Activated CD4-positive, alpha-beta T cell treated with anti-CD3 and anti-CD28 coated beads, Interleukin-2, amount 10 ng/mL, durations not matched to agents 7 days and 5 days (primary cell): ENCODE data around the gene CCDC136. TPM values are rescaled to one million over a fixed set of nuclear protein-coding genes. Genes with fewer than 3 reads are reported as not detected.

ENCODE experiments used
- CTCF ChIA-PET: fragments of 350-600 bp; sonication (Branson Sonifier 250); formaldehyde crosslinking; loops from one replicate; lab custom pipeline; 2021; ENCODE audit warnings: antibody characterized with exemption; lab: Charles Lee
- POLR2A ChIA-PET: fragments of 350-600 bp; sonication (Branson Sonifier 250); formaldehyde crosslinking; loops from one replicate; lab custom pipeline; 2021; ENCODE audit warnings: antibody characterized with exemption; lab: Charles Lee
- DNase-seq: peaks from one replicate; pipeline ENCODE4 v3.0.0-alpha.2; 2020
- H3K27ac Mint-ChIP-seq: one replicate; pipeline ENCODE4 v1.8.0; 2021; ENCODE audit warnings: mild to moderate bottlenecking, moderate library complexity, mixed read lengths
- H3K27me3 Mint-ChIP-seq: one replicate; pipeline ENCODE4 v1.8.0; 2021; ENCODE audit warnings: mixed read lengths
- H3K36me3 Mint-ChIP-seq: one replicate; pipeline ENCODE4 v1.8.0; 2021; ENCODE audit warnings: low read depth, mixed read lengths
- H3K4me1 Mint-ChIP-seq: one replicate; pipeline ENCODE4 v1.8.0; 2021; ENCODE audit warnings: mixed read lengths
- H3K4me3 Mint-ChIP-seq: one replicate; pipeline ENCODE4 v1.8.0; 2021; ENCODE audit warnings: mild to moderate bottlenecking, moderate library complexity, mixed read lengths
- H3K9me3 Mint-ChIP-seq: one replicate; pipeline ENCODE4 v1.8.0; 2021; ENCODE audit warnings: mixed read lengths
- total RNA-seq, 2 experiments: library from RNA; stranded (reverse); gene quantifications; one replicate each; pipeline ENCODE4 v1.2.3, GENCODE V29; 2021

CCDC136 gene
- total RNA-seq, 2 experiments from 2014 or later, result 5.1 to 6.8 TPM

DNA sequence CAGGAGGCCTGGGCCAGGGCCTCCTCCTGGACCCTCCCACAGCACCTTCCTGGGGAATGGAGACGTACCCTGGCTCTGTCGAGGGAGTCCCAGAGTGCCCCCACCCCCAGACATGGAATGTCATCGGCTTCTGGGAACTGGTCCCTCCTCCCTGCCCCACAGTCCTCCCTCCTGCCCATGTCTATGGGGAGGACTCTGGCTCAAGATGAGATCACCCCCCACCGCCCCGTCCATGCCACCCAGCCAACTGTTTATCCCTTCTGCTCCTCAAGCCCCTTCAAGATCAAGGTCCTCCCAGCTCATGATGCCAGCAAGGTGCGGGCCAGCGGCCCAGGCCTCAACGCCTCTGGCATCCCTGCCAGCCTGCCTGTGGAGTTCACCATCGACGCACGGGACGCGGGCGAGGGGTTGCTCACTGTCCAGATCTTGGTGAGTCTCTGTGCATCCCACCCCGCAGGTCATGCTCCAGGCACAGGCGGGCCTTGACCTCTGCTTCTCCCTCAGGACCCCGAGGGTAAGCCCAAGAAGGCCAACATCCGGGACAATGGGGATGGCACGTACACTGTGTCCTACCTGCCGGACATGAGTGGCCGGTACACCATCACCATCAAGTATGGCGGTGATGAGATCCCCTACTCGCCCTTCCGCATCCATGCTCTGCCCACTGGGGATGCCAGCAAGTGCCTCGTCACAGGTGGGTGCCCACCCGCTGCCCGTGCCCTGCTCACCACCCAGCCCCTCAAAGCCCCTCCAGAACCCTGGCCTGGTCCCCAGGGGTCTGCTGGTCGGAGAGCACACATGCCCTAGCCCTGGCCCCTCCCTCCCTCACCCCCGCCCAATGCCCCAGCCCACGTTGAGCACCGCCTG lies 56.8 kb downstream of the CCDC136 start:
- H3K36me3 Mint-ChIP-seq, result no peaks in the 10 kb centered on the region
- H3K4me1 Mint-ChIP-seq, result no peaks in the 10 kb centered on the region
- POLR2A ChIA-PET, result no interaction called here

DNA sequence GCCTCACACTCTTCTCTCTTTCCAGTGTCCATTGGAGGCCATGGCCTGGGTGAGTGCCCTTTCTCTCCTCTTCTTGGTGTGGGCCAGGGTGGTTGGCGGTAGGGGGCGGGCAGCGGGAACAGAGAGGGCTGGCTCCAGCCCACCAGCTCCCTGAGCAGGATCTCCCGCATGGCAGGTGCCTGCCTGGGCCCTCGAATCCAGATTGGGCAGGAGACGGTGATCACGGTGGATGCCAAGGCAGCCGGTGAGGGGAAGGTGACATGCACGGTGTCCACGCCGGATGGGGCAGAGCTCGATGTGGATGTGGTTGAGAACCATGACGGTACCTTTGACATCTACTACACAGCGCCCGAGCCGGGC lies 57.4 kb downstream of the CCDC136 start:
- DNase-seq, result no peak
- Mint-ChIP-seq H3K36me3 (no peaks in the 10 kb centered on the region), H3K4me1 (no peaks in the 10 kb centered on the region), H3K27me3 (no peaks in the 10 kb centered on the region), H3K4me3 (no peak overlapping the region), H3K27ac (no peak overlapping the region), H3K9me3 (no peaks in the 10 kb centered on the region)
- POLR2A ChIA-PET, result no interaction called here
- CTCF ChIA-PET, result no interaction called here

More for the DNA sequence above, 56.8 kb downstream of the CCDC136 start:
- no peak for DNase-seq
- Mint-ChIP-seq H3K4me3 (no peak overlapping the region), H3K9me3 (no peaks in the 10 kb centered on the region), H3K27me3 (no peaks in the 10 kb centered on the region), H3K27ac (no peak overlapping the region)
- CTCF ChIA-PET, result no interaction called here

DNA sequence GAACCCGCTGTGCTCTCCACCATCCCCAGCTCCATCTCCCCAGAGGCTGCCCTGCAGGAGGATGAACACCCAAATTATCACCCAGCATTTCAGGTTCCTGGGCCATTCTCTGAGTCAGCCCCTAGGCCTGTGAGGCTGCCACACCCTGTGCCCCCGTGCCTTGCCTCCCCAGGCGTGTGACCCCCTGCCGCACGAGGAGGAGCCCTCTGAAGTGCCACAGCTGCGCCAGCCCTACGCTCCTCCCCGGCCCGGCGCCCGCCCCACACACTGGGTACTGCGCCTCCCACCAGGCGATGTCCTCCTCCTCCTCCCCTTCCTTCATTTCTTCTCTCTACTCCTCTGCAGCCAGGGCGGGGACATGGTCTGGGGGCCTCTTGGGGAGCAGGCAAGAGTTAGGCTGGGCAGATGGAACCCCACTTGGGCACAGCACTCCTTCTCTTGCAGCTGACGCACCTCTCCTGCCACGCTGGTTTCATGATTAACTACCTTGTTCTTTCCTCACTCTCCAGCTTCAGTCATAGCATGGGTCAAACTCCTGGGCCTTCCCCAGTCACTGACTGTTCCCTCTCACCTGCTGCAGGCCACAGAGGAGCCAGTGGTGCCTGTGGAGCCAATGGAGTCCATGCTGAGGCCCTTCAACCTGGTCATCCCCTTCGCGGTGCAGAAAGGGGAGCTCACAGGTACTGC lies 58.2 kb downstream of the CCDC136 start:
- Mint-ChIP-seq H3K27me3 (no peaks in the 10 kb centered on the region), H3K27ac (no peak overlapping the region), H3K4me3 (no peak overlapping the region), H3K9me3 (no peaks in the 10 kb centered on the region), H3K36me3 (no peaks in the 10 kb centered on the region), H3K4me1 (no peaks in the 10 kb centered on the region)
- POLR2A ChIA-PET, result no interaction called here
- CTCF ChIA-PET, result interaction anchor here (0.5 kb wide), 1 partner anchor 14 kb away, joined by 5 read pairs; no protein-coding TSS in a partner anchor
- DNase-seq, result no peak

DNA sequence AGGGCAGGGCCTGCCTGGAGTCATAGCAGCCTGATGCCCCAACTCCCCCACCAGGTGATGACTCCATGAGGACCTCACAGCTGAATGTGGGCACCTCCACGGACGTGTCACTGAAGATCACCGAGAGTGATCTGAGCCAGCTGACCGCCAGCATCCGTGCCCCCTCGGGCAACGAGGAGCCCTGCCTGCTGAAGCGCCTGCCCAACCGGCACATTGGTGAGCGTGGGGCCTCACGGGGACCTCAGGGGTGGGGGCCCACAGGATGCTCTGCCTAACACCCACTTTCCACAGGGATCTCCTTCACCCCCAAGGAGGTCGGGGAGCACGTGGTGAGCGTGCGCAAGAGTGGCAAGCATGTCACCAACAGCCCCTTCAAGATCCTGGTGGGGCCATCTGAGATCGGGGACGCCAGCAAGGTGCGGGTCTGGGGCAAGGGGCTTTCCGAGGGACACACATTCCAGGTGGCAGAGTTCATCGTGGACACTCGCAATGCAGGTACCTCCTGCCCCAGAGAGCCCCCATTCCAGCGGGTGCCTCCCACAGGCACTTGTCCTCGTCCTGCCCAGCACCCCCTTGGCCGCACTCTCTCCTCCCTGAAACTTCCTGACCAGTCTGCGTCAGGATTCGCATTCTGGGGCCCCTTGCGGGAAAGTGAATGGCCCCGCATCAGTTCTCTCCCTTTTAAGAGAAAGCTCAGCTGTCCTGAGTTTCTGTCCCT lies 60.9 kb downstream of the CCDC136 start:
- H3K4me3 Mint-ChIP-seq, result no peak overlapping the region
- H3K27me3 Mint-ChIP-seq, result no peaks in the 10 kb centered on the region
- POLR2A ChIA-PET, result no interaction called here
- no peak for DNase-seq
- H3K36me3 Mint-ChIP-seq, result no peaks in the 10 kb centered on the region
- H3K4me1 Mint-ChIP-seq, result no peaks in the 10 kb centered on the region
- no peaks in the 10 kb centered on the region for H3K9me3 Mint-ChIP-seq
- CTCF ChIA-PET, result no interaction called here
- no peak overlapping the region for H3K27ac Mint-ChIP-seq

DNA sequence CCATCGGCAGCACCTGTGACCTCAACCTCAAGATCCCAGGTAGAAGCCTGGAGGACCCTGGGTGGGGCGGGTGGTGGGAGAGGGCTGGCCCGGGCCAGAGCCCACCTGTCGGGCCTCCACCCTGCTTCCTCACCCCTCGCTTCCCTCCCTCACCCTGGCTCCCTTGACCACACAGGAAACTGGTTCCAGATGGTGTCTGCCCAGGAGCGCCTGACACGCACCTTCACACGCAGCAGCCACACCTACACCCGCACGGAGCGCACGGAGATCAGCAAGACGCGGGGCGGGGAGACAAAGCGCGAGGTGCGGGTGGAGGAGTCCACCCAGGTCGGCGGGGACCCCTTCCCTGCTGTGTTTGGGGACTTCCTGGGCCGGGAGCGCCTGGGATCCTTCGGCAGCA lies 62.0 kb downstream of the CCDC136 start:
- H3K27me3 Mint-ChIP-seq, result no peaks in the 10 kb centered on the region
- no peak overlapping the region for H3K4me3 Mint-ChIP-seq
- DNase-seq, result no peak
- ChIA-PET CTCF (no interaction called here), POLR2A (no interaction called here)
- no peaks in the 10 kb centered on the region for H3K36me3 Mint-ChIP-seq
- no peaks in the 10 kb centered on the region for H3K9me3 Mint-ChIP-seq
- H3K27ac Mint-ChIP-seq, result no peak overlapping the region
- H3K4me1 Mint-ChIP-seq, result no peaks in the 10 kb centered on the region

DNA sequence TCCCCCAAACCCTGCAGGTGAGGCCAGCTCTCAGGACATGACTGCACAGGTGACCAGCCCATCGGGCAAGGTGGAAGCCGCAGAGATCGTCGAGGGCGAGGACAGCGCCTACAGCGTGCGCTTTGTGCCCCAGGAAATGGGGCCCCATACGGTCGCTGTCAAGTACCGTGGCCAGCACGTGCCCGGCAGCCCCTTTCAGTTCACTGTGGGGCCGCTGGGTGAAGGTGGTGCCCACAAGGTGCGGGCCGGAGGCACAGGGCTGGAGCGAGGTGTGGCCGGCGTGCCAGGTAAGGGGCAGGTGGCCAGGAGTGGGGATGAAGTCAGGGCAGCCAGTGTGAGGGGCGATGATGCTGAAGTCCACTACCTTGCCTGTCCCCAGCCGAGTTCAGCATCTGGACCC lies 62.6 kb downstream of the CCDC136 start:
- DNase-seq, result no peak
- Mint-ChIP-seq H3K27me3 (no peaks in the 10 kb centered on the region), H3K36me3 (no peaks in the 10 kb centered on the region), H3K27ac (no peak overlapping the region), H3K4me1 (no peaks in the 10 kb centered on the region), H3K4me3 (no peak overlapping the region), H3K9me3 (no peaks in the 10 kb centered on the region)
- ChIA-PET CTCF (no interaction called here), POLR2A (no interaction called here)

DNA sequence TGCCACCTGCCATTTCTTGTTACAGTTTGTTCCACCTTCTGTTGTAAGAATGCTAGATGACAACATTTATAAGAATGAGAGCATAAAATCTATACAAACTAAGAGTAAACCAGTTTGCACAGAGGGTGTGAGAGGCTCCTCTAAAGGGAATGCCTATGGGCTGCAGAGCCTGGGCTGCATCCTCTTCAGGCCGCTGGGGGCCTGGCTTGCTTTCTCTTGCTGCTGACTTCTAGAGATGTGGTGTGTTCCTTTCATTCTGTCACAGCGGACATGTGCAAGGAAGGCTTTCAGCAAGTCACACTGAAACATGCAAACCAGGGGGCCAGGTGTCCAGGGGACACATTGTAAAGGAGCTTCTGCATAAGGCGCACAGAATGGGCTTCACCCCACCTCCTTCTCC lies 63.8 kb downstream of the CCDC136 start:
- no peak for DNase-seq
- H3K27me3 Mint-ChIP-seq, result no peaks in the 10 kb centered on the region
- CTCF ChIA-PET, result interaction anchor here (0.6 kb wide), 1 partner anchor 1150 kb away, joined by 4 read pairs; no protein-coding TSS in a partner anchor

DNA sequence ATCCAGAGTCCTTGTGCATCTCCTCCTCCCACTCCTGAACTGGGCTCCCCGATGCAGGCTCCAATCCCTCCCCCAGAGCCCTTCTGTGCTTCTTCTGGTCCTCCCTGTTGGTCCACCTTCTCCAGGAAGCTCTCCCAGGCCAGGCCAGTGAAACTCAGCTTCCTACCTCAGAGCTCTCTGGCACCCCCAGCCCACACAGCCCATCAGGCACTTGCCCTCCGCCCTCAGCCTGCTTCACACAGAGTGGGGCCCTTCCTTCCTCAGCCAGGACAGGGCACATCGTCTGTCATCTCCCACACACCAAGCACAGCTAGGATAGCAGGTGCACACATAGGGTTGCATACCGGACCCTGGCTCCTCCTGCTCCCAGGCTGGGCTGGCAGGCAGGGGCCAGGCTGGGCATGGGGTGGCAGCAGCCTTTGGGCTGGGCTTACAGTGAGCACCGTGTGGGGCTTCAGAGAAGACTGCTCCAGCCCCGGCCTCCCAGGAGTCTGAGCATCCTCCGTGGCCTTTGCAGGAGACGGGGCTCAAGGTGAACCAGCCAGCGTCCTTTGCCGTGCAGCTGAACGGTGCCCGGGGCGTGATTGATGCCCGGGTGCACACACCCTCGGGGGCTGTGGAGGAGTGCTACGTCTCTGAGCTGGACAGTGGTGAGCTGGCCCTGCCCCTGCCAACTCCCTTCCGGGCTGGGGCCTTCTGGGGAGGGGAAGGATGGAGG lies 64.4 kb downstream of the CCDC136 start:
- H3K27ac Mint-ChIP-seq, result no peak overlapping the region
- H3K36me3 Mint-ChIP-seq, result no peaks in the 10 kb centered on the region
- no peak for DNase-seq
- CTCF ChIA-PET, result interaction anchor here (0.6 kb wide), 1 partner anchor 1149 kb away, joined by 4 read pairs; no protein-coding TSS in a partner anchor
- no peaks in the 10 kb centered on the region for H3K9me3 Mint-ChIP-seq
- POLR2A ChIA-PET, result no interaction called here
- no peaks in the 10 kb centered on the region for H3K27me3 Mint-ChIP-seq
- H3K4me1 Mint-ChIP-seq, result no peaks in the 10 kb centered on the region
- H3K4me3 Mint-ChIP-seq, result no peak overlapping the region

More for the DNA sequence above, 63.8 kb downstream of the CCDC136 start:
- POLR2A ChIA-PET, result interaction anchor here (0.6 kb wide), 1 partner anchor 188 kb away, joined by 3 read pairs; no protein-coding TSS in a partner anchor
- Mint-ChIP-seq H3K9me3 (no peaks in the 10 kb centered on the region), H3K27ac (no peak overlapping the region), H3K36me3 (no peaks in the 10 kb centered on the region), H3K4me3 (no peak overlapping the region), H3K4me1 (no peaks in the 10 kb centered on the region)

DNA sequence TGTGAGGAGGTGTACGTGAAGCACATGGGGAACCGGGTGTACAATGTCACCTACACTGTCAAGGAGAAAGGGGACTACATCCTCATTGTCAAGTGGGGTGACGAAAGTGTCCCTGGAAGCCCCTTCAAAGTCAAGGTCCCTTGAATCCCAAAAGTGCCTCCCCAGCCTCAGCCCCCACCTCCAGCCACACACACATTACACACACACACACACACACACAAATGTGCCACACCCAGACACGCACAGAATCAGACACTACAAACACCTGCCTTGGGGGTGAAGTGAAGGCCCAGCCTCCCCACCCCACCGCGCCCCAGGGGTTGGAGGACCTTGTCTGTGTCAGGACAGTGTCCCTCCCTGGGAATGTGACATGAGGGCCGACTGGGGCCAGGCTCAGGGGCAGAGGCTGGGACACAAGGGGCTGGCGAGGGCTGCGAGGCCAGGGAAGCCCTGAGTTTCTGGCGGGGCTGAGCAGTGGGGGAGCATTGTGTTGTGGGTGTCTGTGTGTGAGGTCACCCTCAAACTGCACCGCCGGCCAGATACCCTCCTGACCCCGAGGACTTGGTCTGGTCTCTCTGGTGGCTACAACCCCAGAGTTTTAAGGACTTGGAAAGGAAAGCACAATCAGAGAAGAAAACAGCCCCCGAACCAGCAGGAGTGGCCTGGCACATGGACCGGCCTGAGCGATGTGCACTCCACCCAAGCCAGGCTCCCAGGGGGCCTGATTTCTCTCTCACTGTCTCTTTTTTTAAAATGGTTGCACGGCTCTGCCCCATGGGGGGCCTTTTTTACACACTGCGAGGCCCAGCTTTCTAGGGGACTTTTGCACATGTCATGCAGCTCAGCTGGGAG lies 66.8 kb downstream of the CCDC136 start:
- Mint-ChIP-seq H3K27ac (no peak overlapping the region), H3K9me3 (no peaks in the 10 kb centered on the region), H3K4me1 (peaks cover 7% of the 10 kb centered on the region), H3K27me3 (no peaks in the 10 kb centered on the region), H3K4me3 (no peak overlapping the region), H3K36me3 (peaks cover 1% of the 10 kb centered on the region)
- ChIA-PET CTCF (no interaction called here), POLR2A (no interaction called here)
- no peak for DNase-seq

DNA sequence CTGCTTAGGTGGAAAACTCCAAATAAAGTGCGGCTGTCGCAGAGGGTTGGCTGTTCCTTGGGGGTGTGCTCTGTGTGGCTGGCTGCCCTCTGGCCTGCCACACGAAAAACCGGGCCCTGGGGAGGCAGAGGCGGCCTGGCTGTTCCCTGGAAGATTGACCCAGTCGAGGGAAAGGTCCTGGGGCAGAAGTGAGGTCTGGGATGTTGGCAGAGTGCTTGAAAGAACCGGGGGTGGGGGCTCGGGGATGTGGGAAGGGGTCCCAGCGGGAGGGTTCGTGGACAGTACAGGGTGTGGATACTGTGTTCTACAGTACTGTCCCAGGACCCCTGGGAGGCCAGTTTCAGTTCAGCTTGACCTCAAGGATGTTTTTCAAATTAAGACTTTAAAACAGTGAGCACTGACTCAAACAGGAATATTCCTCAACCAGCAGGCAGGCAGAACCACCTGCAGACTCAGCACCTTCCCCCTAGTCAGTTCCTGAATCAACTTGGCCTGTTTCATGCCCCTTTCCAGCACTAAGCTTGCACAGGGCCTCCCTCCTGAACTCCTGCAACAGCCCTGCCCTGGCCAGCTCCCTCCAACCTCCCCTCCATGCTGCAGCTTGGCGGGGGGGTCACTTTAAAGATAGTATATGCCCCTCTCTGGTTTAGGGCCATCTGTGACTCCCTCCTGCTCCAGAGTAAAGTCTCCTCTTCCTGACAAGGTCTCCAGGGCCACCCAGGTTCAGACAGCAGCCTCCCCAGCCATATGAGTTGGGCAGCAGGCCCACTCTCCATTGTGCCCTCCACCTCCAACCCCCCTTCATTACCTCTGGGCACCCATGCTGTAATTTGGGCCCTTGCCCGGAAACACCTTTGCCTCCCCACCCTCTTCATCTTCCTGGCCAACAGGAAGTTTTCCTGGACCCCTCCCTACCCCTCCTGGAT lies 67.7 kb downstream of the CCDC136 start:
- ChIA-PET POLR2A (no interaction called here), CTCF (interaction anchor here (0.6 to 2.5 kb wide), 4 partner anchors 18 to 232 kb away, joined by 3 to 7 read pairs (median 3); no protein-coding TSS in a partner anchor)
- H3K27me3 Mint-ChIP-seq, result no peaks in the 10 kb centered on the region
- H3K4me3 Mint-ChIP-seq, result no peak overlapping the region
- peaks cover 11% of the 10 kb centered on the region for H3K4me1 Mint-ChIP-seq
- H3K36me3 Mint-ChIP-seq, result peaks cover 1% of the 10 kb centered on the region
- no peaks in the 10 kb centered on the region for H3K9me3 Mint-ChIP-seq
- no peak overlapping the region for H3K27ac Mint-ChIP-seq
- no peak for DNase-seq
